IMR-90 (cell line): Measurements from ENCODE around the gene MEF2C. TPM values are rescaled to one million over a fixed set of nuclear protein-coding genes. Genes with fewer than 3 reads are reported as not detected.

Source experiments
- ATAC-seq: fragments of 200-7000 bp; cut with Tn5 transposase; 2 replicates; pipeline ENCODE4 v1.9.1; 2020; ENCODE audit warnings: low read depth, mild to moderate bottlenecking, moderate library complexity
- BruUV-seq: library from RNA; stranded (reverse); fragments of 400-500 nt; replicated peaks from 2 replicates; lab custom pipeline; 2021; lab: Mats Ljungman, UMichigan
- CTCF ChIA-PET: fragments of 300-600 bp; formaldehyde crosslinking; extraction: SDS; loops from one replicate; lab custom pipeline; 2021; ENCODE audit warnings: antibody characterized with exemption; lab: Yijun Ruan, JAX
- POLR2A ChIA-PET: fragments of 300-600 bp; sonication (Branson Sonifier 250); formaldehyde crosslinking; loops from one replicate; lab custom pipeline; 2022; ENCODE audit warnings: antibody characterized with exemption; ENCODE audit not compliant: unreplicated experiment; lab: Charles Lee
- DNase-seq: peaks from one replicate; pipeline ENCODE4 v3.0.0; 2013
- H2AFZ ChIP-seq: replicated peaks from 2 replicates; pipeline ENCODE3; 2013; ENCODE audit warnings: low read length, mild to moderate bottlenecking; ENCODE audit not compliant: poor library complexity
- H2AK5ac ChIP-seq: 2 replicates; pipeline ENCODE4 v1.6.1; 2013; ENCODE audit warnings: low read depth, low read length, inconsistent platforms
- H2AK9ac ChIP-seq: replicated peaks from 2 replicates; pipeline ENCODE3; 2013; ENCODE audit warnings: mild to moderate bottlenecking, low read depth, low read length, moderate library complexity; ENCODE audit not compliant: poor library complexity
- H2BK120ac ChIP-seq: 2 replicates; pipeline ENCODE4 v1.6.1; 2013; ENCODE audit warnings: low read depth, low read length, inconsistent platforms
- H2BK15ac ChIP-seq: 3 replicates; pipeline ENCODE4 v1.6.1; 2013; ENCODE audit warnings: low read depth, low read length, inconsistent platforms
- H2BK20ac ChIP-seq: 2 replicates; pipeline ENCODE4 v1.6.1; 2013; ENCODE audit warnings: low read depth, mild to moderate bottlenecking, inconsistent platforms, low read length, moderate library complexity
- H2BK5ac ChIP-seq: 2 replicates; pipeline ENCODE4 v1.6.1; 2013; ENCODE audit warnings: mild to moderate bottlenecking, low read depth, low read length, inconsistent platforms; ENCODE audit not compliant: poor library complexity, severe bottlenecking
- H3K14ac ChIP-seq: replicated peaks from 2 replicates; pipeline ENCODE4 v1.6.1; 2013; ENCODE audit warnings: low read depth, low read length, inconsistent platforms
- H3K18ac ChIP-seq: 2 replicates; pipeline ENCODE4 v1.6.1; 2013; ENCODE audit warnings: low read depth, low read length, control low read depth
- H3K23ac ChIP-seq: 2 replicates; pipeline ENCODE4 v1.6.1; 2013; ENCODE audit warnings: low read depth, low read length, inconsistent platforms
- H3K27ac ChIP-seq: 2 replicates; pipeline ENCODE4 v1.5.1; 2013; ENCODE audit warnings: mild to moderate bottlenecking, control low read depth, low read length; ENCODE audit not compliant: insufficient read depth
- H3K27me3 ChIP-seq: 2 replicates; pipeline ENCODE4 v1.6.1; 2013; ENCODE audit warnings: low read length; ENCODE audit not compliant: control insufficient read depth, insufficient read depth
- H3K36me3 ChIP-seq: 2 replicates; pipeline ENCODE4 v1.6.1; 2013; ENCODE audit warnings: low read length, mixed read lengths; ENCODE audit not compliant: control insufficient read depth, insufficient read depth
- H3K4ac ChIP-seq: 2 replicates; pipeline ENCODE4 v1.6.1; 2013; ENCODE audit warnings: low read depth, low read length, inconsistent platforms
- H3K4me1 ChIP-seq: 2 replicates; pipeline ENCODE4 v1.6.1; 2013; ENCODE audit warnings: low read length, mixed read lengths; ENCODE audit not compliant: control insufficient read depth, insufficient read depth
- H3K4me2 ChIP-seq: 2 replicates; pipeline ENCODE4 v1.6.1; 2013; ENCODE audit warnings: low read depth, mild to moderate bottlenecking, control low read depth, low read length, moderate library complexity
- H3K4me3 ChIP-seq: 2 replicates; pipeline ENCODE4 v1.5.1; 2013; ENCODE audit warnings: low read depth, mild to moderate bottlenecking, control low read depth, low read length, moderate library complexity; ENCODE audit not compliant: insufficient read depth
- H3K56ac ChIP-seq: 2 replicates; pipeline ENCODE4 v1.6.1; 2013; ENCODE audit warnings: low read length, inconsistent platforms; ENCODE audit not compliant: insufficient read depth; ENCODE audit errors: extremely low read depth
- H3K79me1 ChIP-seq, 2 experiments: 2 replicates each; pipeline ENCODE4 v1.6.1; 2013; ENCODE audit warnings: low read length in 2 of 2, inconsistent platforms in 1 of 2, low read depth in 1 of 2
- H3K9ac ChIP-seq: 2 replicates; pipeline ENCODE4 v1.6.1; 2013; ENCODE audit warnings: low read depth, low read length, control low read depth
- H3K9me1 ChIP-seq: 2 replicates; pipeline ENCODE4 v1.6.1; 2013; ENCODE audit warnings: low read length, inconsistent platforms; ENCODE audit not compliant: insufficient read depth
- H3K9me3 ChIP-seq: 2 replicates; pipeline ENCODE4 v1.6.1; 2013; ENCODE audit warnings: low read length; ENCODE audit not compliant: control insufficient read depth, insufficient read depth
- H4K20me1 ChIP-seq: 2 replicates; pipeline ENCODE4 v1.6.1; 2013; ENCODE audit warnings: low read length, inconsistent platforms; ENCODE audit not compliant: insufficient read depth
- H4K5ac ChIP-seq: 2 replicates; pipeline ENCODE4 v1.6.1; 2013; ENCODE audit warnings: mild to moderate bottlenecking, low read depth, low read length, control low read depth
- H4K8ac ChIP-seq, 2 experiments: 2 replicates each; pipeline ENCODE4 v1.6.1; 2013; ENCODE audit warnings: low read depth in 2 of 2, low read length in 2 of 2, control low read depth in 1 of 2, inconsistent platforms in 1 of 2
- H4K91ac ChIP-seq: 2 replicates; pipeline ENCODE4 v1.6.1; 2013; ENCODE audit warnings: low read depth, low read length, inconsistent platforms; ENCODE audit not compliant: insufficient read depth
- BHLHE40 ChIP-seq: fragments of 150-350 bp; IDR thresholded peaks from 2 replicates; pipeline ENCODE4 v1.6.1; 2016; ENCODE audit warnings: mild to moderate bottlenecking, low read depth, low read length
- CEBPB ChIP-seq: IDR thresholded peaks from 2 replicates; pipeline ENCODE4 v1.6.1; 2012; ENCODE audit warnings: low read depth, low read length, improper control_type of control experiment
- CHD1 ChIP-seq: IDR thresholded peaks from 2 replicates; pipeline ENCODE4 v1.6.1; 2012; ENCODE audit warnings: low read depth, low read length, improper control_type of control experiment
- FOS ChIP-seq: fragments of 150-350 bp; IDR thresholded peaks from 2 replicates; pipeline ENCODE4 v1.6.1; 2016; ENCODE audit warnings: low read depth, low read length
- MAFK ChIP-seq: IDR thresholded peaks from 2 replicates; pipeline ENCODE4 v1.6.1; 2012; ENCODE audit warnings: low read depth, low read length, improper control_type of control experiment
- MAZ ChIP-seq: IDR thresholded peaks from 2 replicates; pipeline ENCODE4 v1.6.1; 2012; ENCODE audit warnings: low read depth, mild to moderate bottlenecking, low read length, improper control_type of control experiment, moderate library complexity, borderline replicate concordance
- MXI1 ChIP-seq: IDR thresholded peaks from 2 replicates; pipeline ENCODE4 v1.6.1; 2012; ENCODE audit warnings: low read depth, mild to moderate bottlenecking, low read length, moderate library complexity, borderline replicate concordance
- NFE2L2 ChIP-seq: fragments of 150-350 bp; IDR thresholded peaks from 2 replicates; pipeline ENCODE4 v1.6.1; 2016; ENCODE audit warnings: low read depth, mild to moderate bottlenecking, low read length
- POLR2A ChIP-seq: IDR thresholded peaks from 2 replicates; pipeline ENCODE4 v1.6.1; 2012; ENCODE audit warnings: mild to moderate bottlenecking, low read depth, low read length
- RAD21 ChIP-seq: IDR thresholded peaks from 2 replicates; pipeline ENCODE4 v1.6.1; 2012; ENCODE audit warnings: low read length, improper control_type of control experiment
- RCOR1 ChIP-seq: IDR thresholded peaks from 2 replicates; pipeline ENCODE4 v1.6.1; 2012; ENCODE audit warnings: mild to moderate bottlenecking, low read length, improper control_type of control experiment; ENCODE audit not compliant: insufficient replicate concordance
- RFX5 ChIP-seq: IDR thresholded peaks from 2 replicates; pipeline ENCODE4 v1.8.0; 2012; ENCODE audit warnings: low read depth, mild to moderate bottlenecking, low read length, moderate library complexity
- SMC3 ChIP-seq: fragments of 150-350 bp; IDR thresholded peaks from 2 replicates; pipeline ENCODE4 v1.6.1; 2016; ENCODE audit warnings: low read depth, mild to moderate bottlenecking, antibody characterized with exemption, low read length, moderate library complexity
- WGBS, 2 experiments: methylation state at CpG; one replicate each; pipeline versions ENCODE4 v1.1.5 to v1.1.7; 2013; ENCODE audit warnings: missing lambda C conversion rate in 2 of 2; ENCODE audit not compliant: insufficient read length in 1 of 2; ENCODE audit errors: extremely low coverage in 2 of 2; 5-methylcytosine and 5-hydroxymethylcytosine counted together
- dilution Hi-C: fragments of 300-500 bp; cut with HindIII; formaldehyde crosslinking; loops from one replicate; pipeline ENCODE4 v1.14.3; 2018; ENCODE audit warnings: low sequenced_read_pairs; ENCODE audit not compliant: unreplicated experiment
- in situ Hi-C: fragments of 300-500 bp; cut with MboI; formaldehyde crosslinking; loops from 3 replicates; pipeline ENCODE4 v1.14.3; 2019; ENCODE audit warnings: low sequenced_read_pairs, inconsistent platforms, mixed read lengths
- intact Hi-C: fragments of 100-400 bp; cut with micrococcal nuclease; formaldehyde crosslinking; loops from 2 replicates; pipeline ENCODE4 v1.10.0; 2022
- polyA plus RNA-seq, 3 experiments: library from polyadenylated mRNA; depleted of rRNA; stranded (reverse); fragments of >200 nt; gene quantifications; 2 replicates each; pipeline ENCODE4 v1.2.3, GENCODE V29; 2012; ENCODE audit warnings: low replicate concordance in 1 of 3
- total RNA-seq: library from RNA; depleted of rRNA; stranded (reverse); fragments of >200 nt; gene quantifications from 2 replicates; pipeline ENCODE4 v1.2.3, GENCODE V29; 2012
- TF ChIP-seq, protein P1 (sequence below): fragments of 150-350 bp; IDR thresholded peaks from 2 replicates; pipeline ENCODE4 v1.6.1; 2016; ENCODE audit warnings: low read depth, mild to moderate bottlenecking, low read length, moderate library complexity, borderline replicate concordance
- TF ChIP-seq, protein P2 (sequence below): fragments of 150-350 bp; IDR thresholded peaks from 2 replicates; pipeline ENCODE4 v1.6.1; 2017; ENCODE audit warnings: mild to moderate bottlenecking, antibody characterized with exemption, low read length, low read depth
- TF ChIP-seq, protein P3 (sequence below): conservative IDR thresholded peaks from 2 replicates; pipeline ENCODE4 v1.5.1; 2012; ENCODE audit warnings: mild to moderate bottlenecking, low read depth, low read length, improper control_type of control experiment

Gene MEF2C
- total and polyA plus RNA-seq, 2 of the 4 experiments (the other 2 are of a cell fraction), result 1.5 to 6.8 TPM

DNA sequence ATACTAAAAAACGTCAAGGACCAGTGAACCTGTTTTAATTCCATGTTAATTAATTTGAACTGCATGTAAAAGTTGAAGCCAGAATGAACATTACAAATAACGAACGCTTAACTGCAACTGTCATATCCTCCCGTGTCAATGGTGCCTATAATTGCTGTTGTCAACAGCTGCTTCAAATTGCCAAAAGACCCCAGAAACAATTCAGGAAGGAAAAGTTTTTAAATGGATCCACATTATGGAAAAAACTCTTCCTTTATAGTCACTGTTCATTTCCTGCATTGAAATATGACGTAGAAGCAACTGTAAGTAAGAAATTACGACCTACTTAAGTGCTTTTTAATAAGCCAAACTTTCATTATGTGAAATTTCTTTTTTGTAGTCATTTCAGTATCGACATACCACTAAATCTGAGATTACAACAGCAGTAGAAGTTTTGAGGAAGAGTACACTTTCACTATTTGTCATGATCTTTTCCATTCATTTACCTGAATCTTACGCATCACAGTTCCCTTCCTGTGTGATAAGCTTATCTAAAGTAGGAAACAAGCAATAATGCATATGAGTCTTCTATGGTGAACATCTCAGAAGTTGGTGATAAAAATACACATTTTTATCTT, 37.8 kb downstream of the MEF2C start:
- H3K4me3 ChIP-seq, result no peak overlapping the region
- no peak overlapping the region for H3K23ac ChIP-seq
- H3K9me3 ChIP-seq, result no peaks in the 10 kb centered on the region
- POLR2A ChIA-PET, result no interaction called here
- H3K18ac ChIP-seq, result no peak overlapping the region
- H3K9me1 ChIP-seq, result no peaks in the 10 kb centered on the region; the same call in 1 of the 2 replicates
- H2BK20ac ChIP-seq, result no peak overlapping the region
- no peak for DNase-seq
- in situ Hi-C loops, result no loop called here
- intact Hi-C loops, result no loop called here
- no peak overlapping the region for H4K5ac ChIP-seq
- no peaks in the 10 kb centered on the region for H3K4me1 ChIP-seq
- no peaks in the 10 kb centered on the region for H3K27me3 ChIP-seq
- no peak overlapping the region for H3K14ac ChIP-seq
- no TSS peak for BruUV-seq
- no peak overlapping the region for H4K8ac ChIP-seq
- TF ChIP-seq POLR2A (no peak), RFX5 (no peak), MAZ (no peak), RAD21 (no peak), CEBPB (no peak), MXI1 (no peak), FOS (no peak), RCOR1 (no peak), CHD1 (no peak), NFE2L2 (no peak), MAFK (no peak), BHLHE40 (no peak), SMC3 (no peak)
- TF ChIP-seq, protein P1, sequence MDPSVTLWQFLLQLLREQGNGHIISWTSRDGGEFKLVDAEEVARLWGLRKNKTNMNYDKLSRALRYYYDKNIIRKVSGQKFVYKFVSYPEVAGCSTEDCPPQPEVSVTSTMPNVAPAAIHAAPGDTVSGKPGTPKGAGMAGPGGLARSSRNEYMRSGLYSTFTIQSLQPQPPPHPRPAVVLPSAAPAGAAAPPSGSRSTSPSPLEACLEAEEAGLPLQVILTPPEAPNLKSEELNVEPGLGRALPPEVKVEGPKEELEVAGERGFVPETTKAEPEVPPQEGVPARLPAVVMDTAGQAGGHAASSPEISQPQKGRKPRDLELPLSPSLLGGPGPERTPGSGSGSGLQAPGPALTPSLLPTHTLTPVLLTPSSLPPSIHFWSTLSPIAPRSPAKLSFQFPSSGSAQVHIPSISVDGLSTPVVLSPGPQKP, result no peak
- TF ChIP-seq, protein P2, sequence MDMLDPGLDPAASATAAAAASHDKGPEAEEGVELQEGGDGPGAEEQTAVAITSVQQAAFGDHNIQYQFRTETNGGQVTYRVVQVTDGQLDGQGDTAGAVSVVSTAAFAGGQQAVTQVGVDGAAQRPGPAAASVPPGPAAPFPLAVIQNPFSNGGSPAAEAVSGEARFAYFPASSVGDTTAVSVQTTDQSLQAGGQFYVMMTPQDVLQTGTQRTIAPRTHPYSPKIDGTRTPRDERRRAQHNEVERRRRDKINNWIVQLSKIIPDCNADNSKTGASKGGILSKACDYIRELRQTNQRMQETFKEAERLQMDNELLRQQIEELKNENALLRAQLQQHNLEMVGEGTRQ, result no peak
- TF ChIP-seq, protein P3, sequence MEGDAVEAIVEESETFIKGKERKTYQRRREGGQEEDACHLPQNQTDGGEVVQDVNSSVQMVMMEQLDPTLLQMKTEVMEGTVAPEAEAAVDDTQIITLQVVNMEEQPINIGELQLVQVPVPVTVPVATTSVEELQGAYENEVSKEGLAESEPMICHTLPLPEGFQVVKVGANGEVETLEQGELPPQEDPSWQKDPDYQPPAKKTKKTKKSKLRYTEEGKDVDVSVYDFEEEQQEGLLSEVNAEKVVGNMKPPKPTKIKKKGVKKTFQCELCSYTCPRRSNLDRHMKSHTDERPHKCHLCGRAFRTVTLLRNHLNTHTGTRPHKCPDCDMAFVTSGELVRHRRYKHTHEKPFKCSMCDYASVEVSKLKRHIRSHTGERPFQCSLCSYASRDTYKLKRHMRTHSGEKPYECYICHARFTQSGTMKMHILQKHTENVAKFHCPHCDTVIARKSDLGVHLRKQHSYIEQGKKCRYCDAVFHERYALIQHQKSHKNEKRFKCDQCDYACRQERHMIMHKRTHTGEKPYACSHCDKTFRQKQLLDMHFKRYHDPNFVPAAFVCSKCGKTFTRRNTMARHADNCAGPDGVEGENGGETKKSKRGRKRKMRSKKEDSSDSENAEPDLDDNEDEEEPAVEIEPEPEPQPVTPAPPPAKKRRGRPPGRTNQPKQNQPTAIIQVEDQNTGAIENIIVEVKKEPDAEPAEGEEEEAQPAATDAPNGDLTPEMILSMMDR, result no peak
- no peak overlapping the region for H3K4ac ChIP-seq
- no CpG with 5 or more reads among the region's 8 CpGs for WGBS, 2 experiments
- no peak overlapping the region for H3K9ac ChIP-seq
- H3K27ac ChIP-seq, result no peak overlapping the region
- H2AK9ac ChIP-seq, result no peak overlapping the region
- no peak overlapping the region for H2AK5ac ChIP-seq
- no peak overlapping the region for H4K91ac ChIP-seq
- H2BK120ac ChIP-seq, result no peak overlapping the region
- no peak overlapping the region for H3K4me2 ChIP-seq
- H2BK15ac ChIP-seq, result no peak overlapping the region
- dilution Hi-C loops, result no loop called here
- H3K79me1 ChIP-seq, result no peaks in the 10 kb centered on the region
- no peak overlapping the region for H2BK5ac ChIP-seq
- no peaks in the 10 kb centered on the region for H3K36me3 ChIP-seq
- no peak for ATAC-seq
- no peak overlapping the region for H2AFZ ChIP-seq
- no peak overlapping the region for H3K56ac ChIP-seq
- no peaks in the 10 kb centered on the region for H4K20me1 ChIP-seq
- CTCF ChIA-PET, result no interaction called here
